ENCODE data around the gene MFSD6. TPM values are rescaled to one million over a fixed set of nuclear protein-coding genes. Genes with fewer than 3 reads are reported as not detected.

The MFSD6 gene
- total and polyA plus RNA-seq, 2 experiments from 2014 or later = 0.62 to 1.5 TPM

DNA sequence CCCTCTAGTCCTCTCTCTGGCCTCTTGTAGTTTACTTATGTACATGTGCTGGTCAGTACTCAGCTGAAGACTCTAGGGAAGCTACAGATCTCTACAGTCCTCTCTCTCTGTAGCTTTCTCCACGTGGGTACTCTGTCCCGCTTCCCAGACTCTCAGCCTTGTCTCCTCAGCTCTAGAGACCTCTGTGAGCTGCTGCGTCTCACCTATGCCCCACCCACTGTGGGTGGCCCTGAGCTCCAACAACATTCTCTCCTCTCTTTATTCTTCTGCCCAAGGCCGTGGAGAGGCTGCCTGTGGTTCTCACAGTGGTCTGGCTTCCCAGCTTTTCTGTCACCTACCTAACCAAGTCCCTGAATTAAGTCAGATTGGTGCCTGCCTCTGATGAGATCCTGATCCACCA is 33.4 kb downstream of the MFSD6 start:
- H3K27me3 ChIP-seq = no peaks in the 10 kb centered on the region
- DNase-seq (ENCODE audit: low read depth in 1 of 2, low spot score in 1 of 2) = no peak
- H3K36me3 ChIP-seq = no peaks in the 10 kb centered on the region
- TF ChIP-seq, protein P1, sequence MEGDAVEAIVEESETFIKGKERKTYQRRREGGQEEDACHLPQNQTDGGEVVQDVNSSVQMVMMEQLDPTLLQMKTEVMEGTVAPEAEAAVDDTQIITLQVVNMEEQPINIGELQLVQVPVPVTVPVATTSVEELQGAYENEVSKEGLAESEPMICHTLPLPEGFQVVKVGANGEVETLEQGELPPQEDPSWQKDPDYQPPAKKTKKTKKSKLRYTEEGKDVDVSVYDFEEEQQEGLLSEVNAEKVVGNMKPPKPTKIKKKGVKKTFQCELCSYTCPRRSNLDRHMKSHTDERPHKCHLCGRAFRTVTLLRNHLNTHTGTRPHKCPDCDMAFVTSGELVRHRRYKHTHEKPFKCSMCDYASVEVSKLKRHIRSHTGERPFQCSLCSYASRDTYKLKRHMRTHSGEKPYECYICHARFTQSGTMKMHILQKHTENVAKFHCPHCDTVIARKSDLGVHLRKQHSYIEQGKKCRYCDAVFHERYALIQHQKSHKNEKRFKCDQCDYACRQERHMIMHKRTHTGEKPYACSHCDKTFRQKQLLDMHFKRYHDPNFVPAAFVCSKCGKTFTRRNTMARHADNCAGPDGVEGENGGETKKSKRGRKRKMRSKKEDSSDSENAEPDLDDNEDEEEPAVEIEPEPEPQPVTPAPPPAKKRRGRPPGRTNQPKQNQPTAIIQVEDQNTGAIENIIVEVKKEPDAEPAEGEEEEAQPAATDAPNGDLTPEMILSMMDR (IDR thresholded peaks at IDR 0.05; ENCODE audit: low read depth, low read length) = no peak
- no peaks in the 10 kb centered on the region for H3K4me1 ChIP-seq (ENCODE audit: low read depth)
- no peak overlapping the region for H3K4me3 ChIP-seq
- H3K27ac ChIP-seq = no peak overlapping the region
- H3K9me3 ChIP-seq (ENCODE audit: low read depth) = no peaks in the 10 kb centered on the region

DNA sequence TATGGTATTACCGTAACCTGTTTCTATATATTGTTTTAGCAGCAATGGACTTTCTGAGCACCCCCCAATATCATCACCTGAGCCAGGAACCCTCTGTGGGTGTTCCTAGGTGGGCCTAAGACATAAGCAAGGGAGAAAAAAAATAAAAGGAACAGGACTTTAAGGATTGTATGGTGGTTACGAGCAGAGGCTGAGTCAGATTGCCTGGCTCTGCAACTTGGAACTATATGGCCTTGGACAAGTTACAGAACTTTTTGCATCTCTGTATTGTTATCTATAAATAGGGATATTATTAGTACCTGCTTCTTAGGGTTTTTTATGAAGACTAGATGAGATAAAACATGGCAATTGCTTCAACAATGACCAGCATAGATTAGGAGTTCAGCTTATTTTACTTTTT is 34.9 kb downstream of the MFSD6 start:
- Histone ChIP-seq H3K36me3 (no peaks in the 10 kb centered on the region), H3K27ac (no peak overlapping the region), H3K4me1 (ENCODE audit: low read depth) (no peaks in the 10 kb centered on the region), H3K27me3 (no peaks in the 10 kb centered on the region), H3K4me3 (no peak overlapping the region), H3K9me3 (ENCODE audit: low read depth) (no peaks in the 10 kb centered on the region)
- TF ChIP-seq, protein P1 (IDR thresholded peaks at IDR 0.05; ENCODE audit: low read depth, low read length) = no peak
- no peak for DNase-seq (ENCODE audit: low read depth in 1 of 2, low spot score in 1 of 2)

DNA sequence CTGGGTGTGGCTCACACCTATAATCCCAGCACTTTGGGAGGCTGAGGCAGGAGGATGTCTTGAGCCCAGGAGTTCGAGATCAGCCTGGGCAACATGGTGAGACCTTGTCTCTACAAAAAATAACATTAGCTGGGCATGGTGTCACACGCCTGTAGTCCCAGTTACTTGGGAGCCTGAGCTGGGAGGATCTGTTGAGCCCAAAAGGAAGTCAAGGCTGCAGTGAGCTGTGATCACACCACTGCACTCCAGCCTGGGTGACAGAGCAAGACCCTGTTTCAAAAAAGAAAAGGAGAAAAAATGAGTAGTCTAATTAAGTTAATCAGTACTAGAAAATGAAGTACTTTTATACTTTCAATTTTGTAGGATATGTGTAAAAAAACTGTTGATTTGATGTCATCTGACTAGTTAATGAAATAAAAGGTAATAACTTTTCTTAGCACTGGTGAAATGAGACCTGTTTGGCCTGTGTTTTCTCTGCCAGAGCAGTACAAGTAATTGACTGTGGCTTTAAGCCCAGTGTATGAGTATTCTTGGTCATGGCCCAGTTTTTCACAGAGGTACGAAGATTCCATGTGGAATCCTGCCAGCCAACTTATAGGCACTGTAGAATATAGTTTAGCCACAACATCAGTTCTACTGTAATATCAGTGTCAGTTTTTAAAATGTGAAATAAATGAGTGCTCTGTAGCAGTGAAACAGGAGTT is 35.8 kb downstream of the MFSD6 start:
- peak in 1 of 2 donors; percentile 59 for DNase-seq (ENCODE audit: low read depth in 1 of 2, low spot score in 1 of 2)
- TF ChIP-seq, protein P1 (IDR thresholded peaks at IDR 0.05; ENCODE audit: low read depth, low read length) = no peak
- Histone ChIP-seq H3K4me3 (no peak overlapping the region), H3K9me3 (ENCODE audit: low read depth) (no peaks in the 10 kb centered on the region), H3K27me3 (no peaks in the 10 kb centered on the region), H3K36me3 (no peaks in the 10 kb centered on the region), H3K27ac (no peak overlapping the region), H3K4me1 (ENCODE audit: low read depth) (no peaks in the 10 kb centered on the region)

DNA sequence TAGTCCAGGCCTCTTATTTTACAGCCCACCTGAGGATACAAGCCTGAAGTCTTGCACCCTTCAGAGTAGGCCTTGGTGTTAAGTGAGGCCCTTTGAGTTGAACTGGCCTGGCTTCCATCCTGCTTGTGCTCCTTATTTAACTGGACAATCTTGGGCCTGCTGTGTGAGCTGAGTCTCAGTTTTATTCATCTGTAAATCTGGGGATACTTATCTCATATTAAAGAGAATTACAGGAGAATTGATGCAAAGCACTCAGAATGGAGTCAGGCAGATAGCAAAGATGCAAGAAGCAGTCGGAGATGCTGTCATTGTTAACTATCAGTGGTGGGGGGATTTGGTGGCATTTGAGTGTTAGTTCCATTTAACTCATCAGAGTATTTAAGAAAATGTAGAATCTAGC is 36.8 kb downstream of the MFSD6 start:
- H3K4me3 ChIP-seq = no peak overlapping the region

DNA sequence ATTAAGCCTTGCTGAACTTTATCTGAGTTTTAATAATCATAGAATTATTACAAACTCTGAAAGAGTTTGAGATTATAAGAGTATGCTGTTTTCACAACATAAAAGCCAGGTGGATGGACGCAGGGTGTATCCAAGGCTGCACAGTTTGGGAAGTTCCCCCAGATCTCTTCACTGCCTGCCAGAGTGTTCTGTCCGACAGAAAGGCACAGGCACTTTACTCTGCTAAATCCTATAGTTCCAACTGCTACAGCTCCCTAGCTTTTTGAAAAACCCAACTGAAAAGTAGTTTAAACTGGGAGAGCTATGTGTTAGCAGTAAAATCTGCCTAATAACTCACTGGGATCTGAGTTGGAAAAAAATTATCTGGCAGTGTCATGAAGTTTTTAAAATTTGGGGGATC is 38.0 kb downstream of the MFSD6 start:
- no peak for DNase-seq (ENCODE audit: low read depth in 1 of 2, low spot score in 1 of 2)
- no peak overlapping the region for H3K4me3 ChIP-seq
- TF ChIP-seq, protein P1 (IDR thresholded peaks at IDR 0.05; ENCODE audit: low read depth, low read length) = no peak

More for the DNA sequence above, 36.8 kb downstream of the MFSD6 start:
- H3K9me3 ChIP-seq (ENCODE audit: low read depth) = no peaks in the 10 kb centered on the region
- no peaks in the 10 kb centered on the region for H3K27me3 ChIP-seq
- no peaks in the 10 kb centered on the region for H3K36me3 ChIP-seq
- no peak overlapping the region for H3K27ac ChIP-seq
- no peak for DNase-seq (ENCODE audit: low read depth in 1 of 2, low spot score in 1 of 2)
- TF ChIP-seq, protein P1 (IDR thresholded peaks at IDR 0.05; ENCODE audit: low read depth, low read length) = no peak
- no peaks in the 10 kb centered on the region for H3K4me1 ChIP-seq (ENCODE audit: low read depth)

More for the DNA sequence above, 38.0 kb downstream of the MFSD6 start:
- Histone ChIP-seq H3K9me3 (ENCODE audit: low read depth) (no peaks in the 10 kb centered on the region), H3K4me1 (ENCODE audit: low read depth) (no peaks in the 10 kb centered on the region), H3K27me3 (no peaks in the 10 kb centered on the region), H3K36me3 (no peaks in the 10 kb centered on the region), H3K27ac (no peak overlapping the region)
